ENCODE data around the gene MGAT4B.

MGAT4B gene

DNA sequence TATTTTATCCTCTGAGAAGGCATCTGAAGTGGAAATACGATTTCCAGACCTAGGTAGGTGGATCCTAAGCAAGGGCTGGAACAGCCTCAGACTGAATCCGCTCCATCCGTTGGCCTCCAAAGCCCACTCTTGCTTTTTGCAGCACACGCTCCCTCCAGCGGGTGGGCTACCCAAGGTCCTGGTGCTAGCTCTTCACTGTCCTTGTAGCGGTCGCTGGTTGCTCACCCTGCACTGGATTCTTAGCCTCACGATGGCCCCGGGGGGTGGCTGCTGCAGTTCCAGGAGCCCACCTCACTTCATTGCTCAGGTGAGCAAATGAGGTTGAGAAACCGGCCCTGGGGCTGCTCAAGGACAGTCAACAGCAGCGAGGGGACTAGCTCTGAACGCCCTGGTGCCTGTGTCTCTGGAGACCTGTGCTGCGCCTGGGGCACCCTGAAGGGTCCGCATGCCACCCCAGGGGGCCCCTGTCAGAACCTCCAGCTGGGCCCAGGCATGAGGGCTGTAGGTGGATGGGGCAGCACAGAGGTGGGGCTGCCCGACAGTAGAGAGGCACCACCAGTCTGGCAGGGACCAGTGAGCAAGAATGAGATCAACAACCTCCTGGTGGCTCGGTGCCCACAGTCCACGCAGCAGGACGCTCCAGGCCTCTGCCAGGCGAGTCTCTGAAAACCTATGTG lies 4.3 kb downstream of the MGAT4B start:
- DNase-seq (ENCODE audit: low read depth) = no peak
- no peak for TF ChIP-seq CTCF (IDR thresholded peaks at IDR 0.05; ENCODE audit: control insufficient read depth, insufficient read depth, low read depth, low read length, missing control alignments)
- no peak overlapping the region for H3K4me3 ChIP-seq (ENCODE audit: control insufficient read depth, low read depth, low read length)

- no peak overlapping the region for H3K4me3 ChIP-seq (ENCODE audit: control insufficient read depth, low read depth, low read length)
- DNase-seq (ENCODE audit: low read depth) = no peak
- peak; percentile 50 for TF ChIP-seq CTCF (IDR thresholded peaks at IDR 0.05; ENCODE audit: control insufficient read depth, insufficient read depth, low read depth, low read length, missing control alignments)
Measured at GRCh38 chr5:179801304-179802206, 5.1 kb downstream of the MGAT4B start.

DNA sequence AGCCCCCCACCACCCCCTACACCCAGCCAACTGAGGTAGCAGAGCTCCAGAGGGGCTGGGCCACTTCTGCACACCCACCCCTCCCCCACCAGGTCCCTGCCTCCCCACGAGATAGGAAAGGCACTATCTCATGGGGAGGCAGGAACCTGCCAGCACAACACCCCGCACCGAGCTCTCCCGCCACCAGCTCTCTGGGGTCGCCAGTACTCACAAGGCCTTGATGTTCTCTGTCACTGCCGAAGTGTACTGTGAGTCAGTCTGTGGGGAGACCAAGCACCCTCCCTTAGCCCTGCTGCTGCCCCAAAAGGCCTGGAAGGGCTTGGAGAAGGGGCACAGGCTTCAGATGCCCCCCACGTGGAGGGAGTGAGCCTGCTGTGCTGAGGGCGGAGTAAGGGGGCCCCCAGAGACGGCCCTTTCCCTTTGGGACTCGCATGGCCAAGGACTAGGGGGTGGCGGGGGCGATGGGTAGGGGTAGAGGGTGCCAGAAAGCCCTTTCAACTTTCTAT lies 5.9 kb downstream of the MGAT4B start:
- H3K4me3 ChIP-seq (ENCODE audit: control insufficient read depth, low read depth, low read length) = no peak overlapping the region
- no peak for TF ChIP-seq CTCF (IDR thresholded peaks at IDR 0.05; ENCODE audit: control insufficient read depth, insufficient read depth, low read depth, low read length, missing control alignments)
- no peak for DNase-seq (ENCODE audit: low read depth)

GRCh38 chr5:179800071-179800695 lies 6.5 kb downstream of the MGAT4B start:
- H3K4me3 ChIP-seq (ENCODE audit: control insufficient read depth, low read depth, low read length) = no peak overlapping the region
- no peak for TF ChIP-seq CTCF (IDR thresholded peaks at IDR 0.05; ENCODE audit: control insufficient read depth, insufficient read depth, low read depth, low read length, missing control alignments)
- no peak for DNase-seq (ENCODE audit: low read depth)

DNA sequence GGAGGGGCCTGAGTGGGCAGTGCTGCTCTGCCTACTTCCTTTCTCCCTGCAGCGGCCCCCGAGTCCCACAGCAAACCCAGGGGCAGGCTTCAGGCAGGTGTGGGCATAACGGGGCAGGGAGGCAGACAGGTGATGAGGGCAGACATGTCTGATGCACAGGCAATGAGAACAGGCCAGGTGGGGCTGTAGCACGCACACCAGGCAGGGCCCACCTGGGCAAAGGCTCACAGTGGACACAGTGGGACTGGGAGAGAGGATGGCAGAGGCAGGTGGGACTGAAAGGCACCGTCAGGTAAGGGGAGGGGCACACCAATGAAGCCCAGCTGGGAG lies 7.1 kb downstream of the MGAT4B start:
- no peak overlapping the region for H3K4me3 ChIP-seq (ENCODE audit: control insufficient read depth, low read depth, low read length)
- TF ChIP-seq CTCF (IDR thresholded peaks at IDR 0.05; ENCODE audit: control insufficient read depth, insufficient read depth, low read depth, low read length, missing control alignments) = no peak
- no peak for DNase-seq (ENCODE audit: low read depth)

DNA sequence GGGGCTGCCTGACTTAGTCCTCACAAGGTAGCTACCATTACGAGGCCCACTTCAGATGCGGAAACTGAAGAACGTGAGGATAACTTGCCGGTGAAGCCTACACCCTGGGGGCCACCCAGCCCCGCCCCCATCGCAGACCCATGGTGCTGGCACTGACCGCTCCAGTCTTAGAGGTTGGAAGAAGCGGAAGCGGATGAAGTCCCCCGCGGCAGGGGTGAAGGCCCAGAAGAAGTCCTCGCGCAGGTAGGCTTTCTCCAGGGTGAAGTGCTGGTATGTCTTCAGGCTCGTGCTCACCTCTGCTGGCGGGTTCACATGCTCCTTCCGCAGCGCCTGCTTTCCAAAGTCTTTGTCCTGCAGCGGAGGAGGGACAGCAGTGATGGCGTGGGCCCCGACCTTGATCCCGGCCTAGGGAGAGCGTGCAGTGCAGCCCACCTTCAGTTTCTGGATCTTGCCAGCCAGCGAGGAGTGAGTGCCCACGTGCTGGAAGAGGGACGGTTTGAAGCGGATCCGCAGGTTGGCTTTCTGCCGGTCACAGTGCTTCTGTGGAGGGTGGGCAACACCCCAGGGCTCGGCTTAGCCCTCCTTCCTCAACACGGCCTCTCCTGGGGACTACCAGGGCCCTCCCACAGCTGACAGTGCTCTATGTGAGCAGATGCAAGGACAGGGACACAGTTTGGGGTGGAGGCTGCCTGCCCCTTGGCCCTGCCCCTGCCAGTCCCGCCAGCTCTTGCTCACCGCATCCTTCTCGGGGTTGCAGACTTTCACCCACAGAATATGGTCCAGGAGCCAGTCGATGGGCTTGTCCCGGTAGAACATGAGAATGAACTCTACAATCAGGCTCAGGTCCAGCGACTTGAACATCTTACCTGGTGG lies 7.7 kb downstream of the MGAT4B start:
- no peak for DNase-seq (ENCODE audit: low read depth)
- no peak overlapping the region for H3K4me3 ChIP-seq (ENCODE audit: control insufficient read depth, low read depth, low read length)
- TF ChIP-seq CTCF (IDR thresholded peaks at IDR 0.05; ENCODE audit: control insufficient read depth, insufficient read depth, low read depth, low read length, missing control alignments) = no peak
